ENCODE measurements around the gene NIPBL.
A peak's percentile ranks its signal among the peaks of the same experiment; 100 is the strongest.
"Not testable (repeated sequence)": the region's sequence is repeated elsewhere in the genome, so short reads cannot be mapped to it uniquely, and the experiment has no call there.

NIPBL gene, protein sequence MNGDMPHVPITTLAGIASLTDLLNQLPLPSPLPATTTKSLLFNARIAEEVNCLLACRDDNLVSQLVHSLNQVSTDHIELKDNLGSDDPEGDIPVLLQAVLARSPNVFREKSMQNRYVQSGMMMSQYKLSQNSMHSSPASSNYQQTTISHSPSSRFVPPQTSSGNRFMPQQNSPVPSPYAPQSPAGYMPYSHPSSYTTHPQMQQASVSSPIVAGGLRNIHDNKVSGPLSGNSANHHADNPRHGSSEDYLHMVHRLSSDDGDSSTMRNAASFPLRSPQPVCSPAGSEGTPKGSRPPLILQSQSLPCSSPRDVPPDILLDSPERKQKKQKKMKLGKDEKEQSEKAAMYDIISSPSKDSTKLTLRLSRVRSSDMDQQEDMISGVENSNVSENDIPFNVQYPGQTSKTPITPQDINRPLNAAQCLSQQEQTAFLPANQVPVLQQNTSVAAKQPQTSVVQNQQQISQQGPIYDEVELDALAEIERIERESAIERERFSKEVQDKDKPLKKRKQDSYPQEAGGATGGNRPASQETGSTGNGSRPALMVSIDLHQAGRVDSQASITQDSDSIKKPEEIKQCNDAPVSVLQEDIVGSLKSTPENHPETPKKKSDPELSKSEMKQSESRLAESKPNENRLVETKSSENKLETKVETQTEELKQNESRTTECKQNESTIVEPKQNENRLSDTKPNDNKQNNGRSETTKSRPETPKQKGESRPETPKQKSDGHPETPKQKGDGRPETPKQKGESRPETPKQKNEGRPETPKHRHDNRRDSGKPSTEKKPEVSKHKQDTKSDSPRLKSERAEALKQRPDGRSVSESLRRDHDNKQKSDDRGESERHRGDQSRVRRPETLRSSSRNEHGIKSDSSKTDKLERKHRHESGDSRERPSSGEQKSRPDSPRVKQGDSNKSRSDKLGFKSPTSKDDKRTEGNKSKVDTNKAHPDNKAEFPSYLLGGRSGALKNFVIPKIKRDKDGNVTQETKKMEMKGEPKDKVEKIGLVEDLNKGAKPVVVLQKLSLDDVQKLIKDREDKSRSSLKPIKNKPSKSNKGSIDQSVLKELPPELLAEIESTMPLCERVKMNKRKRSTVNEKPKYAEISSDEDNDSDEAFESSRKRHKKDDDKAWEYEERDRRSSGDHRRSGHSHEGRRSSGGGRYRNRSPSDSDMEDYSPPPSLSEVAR (N-terminal part only)

DNA sequence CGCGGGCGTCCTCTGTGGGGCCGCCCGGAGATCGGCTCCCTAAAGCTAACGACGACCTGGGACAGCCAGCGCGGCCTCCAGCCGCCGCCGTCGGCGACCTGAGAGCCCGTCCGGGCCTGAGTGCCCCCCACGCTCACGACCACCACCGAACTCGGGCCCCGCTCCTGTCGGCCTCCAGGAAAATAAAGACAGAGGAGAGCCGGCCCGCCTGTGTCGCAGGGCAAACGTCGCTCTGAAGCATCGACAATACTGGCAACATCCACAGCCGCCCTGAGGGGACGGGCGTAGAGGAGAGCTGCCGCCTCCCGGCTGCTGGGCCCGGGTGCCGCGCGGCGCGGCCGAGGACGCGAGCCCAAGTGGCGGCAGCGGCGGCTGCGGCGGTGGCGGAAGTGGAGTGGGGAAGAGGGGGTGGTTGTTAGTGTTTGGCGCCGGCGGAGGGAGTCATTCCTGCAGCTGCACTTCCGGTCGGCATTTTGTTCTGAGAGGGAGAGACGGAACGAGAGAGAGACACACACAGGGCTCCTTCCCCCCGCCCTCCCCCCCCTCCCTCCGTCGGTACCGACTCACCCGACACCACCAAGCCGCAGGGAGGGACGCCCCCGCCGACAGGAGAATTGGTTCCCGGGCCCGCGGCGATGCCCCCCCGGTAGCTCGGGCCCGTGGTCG lies at the start of gene NIPBL:
TSS of gene NIPBL (plus strand) at position 471 of the 666 bp plus-strand sequence. CDS start 76,928 bp downstream, outside the sequence.
- peak; percentile 93 for DNase-seq

DNA sequence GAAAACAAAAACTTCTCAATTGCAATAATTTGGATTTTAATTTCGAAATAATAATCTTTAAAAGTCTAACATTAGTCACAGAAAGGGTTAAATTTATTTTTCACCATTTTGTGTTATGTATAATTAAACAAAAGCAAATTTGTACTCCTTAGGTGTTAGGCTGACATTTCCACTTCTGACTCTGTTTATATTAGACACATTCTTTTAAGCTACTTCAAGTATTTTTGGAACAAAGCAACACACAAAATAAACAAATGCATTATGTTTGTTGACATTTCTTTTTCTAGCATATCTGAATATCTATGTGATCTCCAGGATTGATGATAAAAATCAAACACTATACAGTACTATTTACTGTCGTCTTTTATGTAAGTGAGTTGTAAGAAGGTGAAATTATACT lies 44.3 kb upstream of the NIPBL start:
- DNase-seq, result no peak

DNA sequence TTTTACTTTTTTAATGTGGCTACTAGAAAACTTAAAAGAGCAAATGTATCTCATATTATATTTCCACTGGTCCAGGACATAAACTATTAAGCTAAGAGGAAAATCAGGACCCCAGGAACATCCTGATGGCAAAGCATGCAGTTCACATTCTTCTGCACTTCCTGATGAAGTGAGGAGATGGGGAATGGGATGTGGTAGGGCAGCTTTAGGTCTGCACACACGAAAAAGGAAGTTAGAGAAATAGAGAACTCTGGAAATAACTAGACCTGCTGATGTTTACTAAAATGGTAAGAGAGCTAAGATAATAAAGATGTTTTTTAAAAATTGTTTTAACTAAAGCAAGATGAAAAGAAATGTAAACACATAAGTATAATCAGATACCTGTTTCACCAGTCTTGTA lies 39.7 kb upstream of the NIPBL start:
- no peak for DNase-seq

DNA sequence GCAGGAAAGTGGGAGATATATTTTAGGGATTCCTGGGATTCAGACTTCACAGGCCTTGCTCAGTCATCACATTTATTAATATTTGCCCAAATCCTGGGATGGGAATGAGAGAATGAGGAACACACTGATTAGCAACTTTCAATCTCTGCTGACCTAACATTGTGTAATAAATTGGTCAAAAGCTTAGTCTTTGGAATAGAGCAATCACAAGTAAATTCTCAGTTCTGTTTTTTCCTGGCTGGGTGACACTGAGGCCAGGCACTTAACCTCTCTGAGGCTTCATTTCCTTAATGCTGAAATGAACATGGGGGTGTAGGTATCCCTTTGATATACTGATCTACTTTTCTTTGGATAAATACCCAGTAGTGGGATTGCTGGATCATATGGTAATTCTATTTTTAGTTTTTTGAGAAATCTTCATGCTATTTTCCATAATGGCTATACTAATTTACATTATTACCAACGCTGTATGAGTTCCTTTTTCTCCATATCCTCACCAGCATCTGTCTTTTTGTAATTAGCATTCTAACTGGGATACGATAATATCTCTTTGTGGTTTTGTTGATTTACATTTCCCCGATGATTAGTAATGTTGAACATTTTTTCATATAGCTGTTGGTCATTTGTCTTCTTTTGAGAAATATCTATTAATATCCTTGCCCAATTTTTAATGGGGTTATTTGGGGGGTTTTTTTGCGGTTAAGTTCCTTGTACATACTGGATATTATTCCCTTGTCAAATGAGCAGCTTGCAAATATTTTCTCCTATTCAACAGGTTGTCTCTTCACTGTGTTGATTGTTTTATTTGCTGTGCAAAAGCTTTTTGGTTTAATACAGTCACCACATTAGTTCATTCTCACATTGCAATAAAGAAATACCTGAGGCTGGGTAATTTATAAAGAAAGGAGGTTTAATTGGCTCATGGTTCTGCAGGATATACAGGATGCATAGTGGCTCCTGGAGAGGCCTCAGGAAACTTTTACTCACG lies 36.8 kb upstream of the NIPBL start:
- no peak for DNase-seq

DNA sequence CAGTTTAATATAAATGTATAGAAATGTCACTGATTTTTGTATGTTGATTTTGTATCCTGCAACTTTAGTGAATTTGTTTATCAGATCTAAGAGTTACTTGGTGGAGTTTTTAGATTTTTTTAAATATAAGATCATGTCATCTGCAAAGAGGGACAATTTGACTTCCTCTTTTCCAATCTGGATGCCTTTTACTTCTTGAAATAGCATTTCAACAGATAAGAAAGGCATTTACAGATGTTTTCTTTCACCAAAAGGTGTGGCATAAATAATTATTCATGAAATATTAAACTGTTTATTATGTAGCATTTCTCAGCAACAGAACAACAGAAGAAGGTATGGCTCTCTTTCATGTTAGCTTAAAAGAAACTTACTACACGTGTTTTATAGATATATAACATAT lies 34.9 kb upstream of the NIPBL start:
- no peak for DNase-seq

DNA sequence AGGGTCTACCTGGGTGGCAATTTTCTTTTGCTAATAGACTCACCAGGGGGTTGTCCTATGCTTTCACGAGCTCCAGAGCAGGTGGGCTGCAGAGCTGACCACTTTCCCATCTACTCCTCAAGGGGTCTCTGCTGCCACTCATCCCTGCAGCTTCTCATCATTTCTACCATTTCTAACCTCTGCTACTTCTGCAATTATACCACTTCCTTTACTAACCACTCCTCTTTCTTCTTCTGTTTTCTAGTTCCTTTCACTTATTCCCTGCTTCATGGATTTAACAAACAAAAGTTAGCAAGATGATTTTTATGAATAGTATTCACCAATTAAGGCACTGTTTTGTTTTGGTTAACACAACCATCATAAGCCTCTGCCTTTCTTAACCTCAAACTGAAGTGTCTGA lies 34.5 kb upstream of the NIPBL start:
- no peak for DNase-seq

DNA sequence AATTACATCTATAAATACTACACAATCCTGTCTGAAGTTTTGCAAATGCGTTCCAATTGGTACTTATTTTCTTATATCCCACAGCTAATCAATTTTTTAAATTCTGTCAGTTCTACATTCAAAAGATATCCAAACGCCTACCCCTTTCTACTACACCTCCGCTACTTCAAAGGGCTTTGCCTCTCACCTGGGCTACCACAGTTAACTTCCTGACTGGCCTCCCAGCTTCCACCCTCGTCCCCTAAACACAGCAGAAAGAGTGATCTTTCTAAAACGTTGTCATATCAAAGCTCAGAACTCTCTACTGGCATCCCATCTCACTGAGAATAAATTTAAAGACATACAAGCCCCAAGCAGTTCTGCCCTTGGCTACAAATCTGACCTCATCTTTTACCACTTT lies 32.3 kb upstream of the NIPBL start:
- no peak for DNase-seq

DNA sequence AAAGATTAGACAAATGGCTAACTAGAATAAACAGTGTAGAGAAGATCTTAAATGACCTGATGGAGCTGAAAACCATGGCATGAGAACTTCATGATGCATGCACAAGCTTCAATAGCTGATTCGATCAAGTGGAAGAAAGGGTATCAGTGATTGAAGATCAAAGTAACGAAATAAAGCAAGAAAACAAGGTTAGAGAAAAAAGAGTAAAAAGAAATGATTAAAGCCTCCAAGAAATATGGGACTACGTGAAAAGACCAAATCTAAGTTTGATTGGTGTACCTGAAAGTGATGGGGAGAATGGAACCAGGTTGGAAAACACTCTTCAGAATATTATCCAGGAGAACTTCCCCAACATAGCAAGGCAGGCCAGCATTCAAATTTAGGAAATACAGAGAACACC lies 28.0 kb upstream of the NIPBL start:
- not testable (repeated sequence) for DNase-seq

DNA sequence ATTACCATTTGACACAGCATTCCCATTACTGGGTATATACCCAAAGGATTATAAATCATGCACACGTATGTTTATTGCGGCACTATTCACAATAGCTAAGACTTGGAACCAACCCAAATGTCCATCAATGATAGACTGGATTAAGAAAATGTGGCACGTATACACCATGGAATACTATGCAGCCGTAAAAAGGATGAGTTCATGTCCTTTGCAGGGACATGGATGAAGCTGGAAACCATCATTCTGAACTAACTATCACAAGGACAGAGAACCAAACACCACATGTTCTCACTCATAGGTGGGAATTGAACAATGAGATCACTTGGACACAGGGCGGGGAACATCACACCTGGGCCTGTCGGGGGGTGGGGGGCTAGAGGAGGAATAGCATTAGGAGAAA lies 23.7 kb upstream of the NIPBL start:
- DNase-seq, result not testable (repeated sequence)

DNA sequence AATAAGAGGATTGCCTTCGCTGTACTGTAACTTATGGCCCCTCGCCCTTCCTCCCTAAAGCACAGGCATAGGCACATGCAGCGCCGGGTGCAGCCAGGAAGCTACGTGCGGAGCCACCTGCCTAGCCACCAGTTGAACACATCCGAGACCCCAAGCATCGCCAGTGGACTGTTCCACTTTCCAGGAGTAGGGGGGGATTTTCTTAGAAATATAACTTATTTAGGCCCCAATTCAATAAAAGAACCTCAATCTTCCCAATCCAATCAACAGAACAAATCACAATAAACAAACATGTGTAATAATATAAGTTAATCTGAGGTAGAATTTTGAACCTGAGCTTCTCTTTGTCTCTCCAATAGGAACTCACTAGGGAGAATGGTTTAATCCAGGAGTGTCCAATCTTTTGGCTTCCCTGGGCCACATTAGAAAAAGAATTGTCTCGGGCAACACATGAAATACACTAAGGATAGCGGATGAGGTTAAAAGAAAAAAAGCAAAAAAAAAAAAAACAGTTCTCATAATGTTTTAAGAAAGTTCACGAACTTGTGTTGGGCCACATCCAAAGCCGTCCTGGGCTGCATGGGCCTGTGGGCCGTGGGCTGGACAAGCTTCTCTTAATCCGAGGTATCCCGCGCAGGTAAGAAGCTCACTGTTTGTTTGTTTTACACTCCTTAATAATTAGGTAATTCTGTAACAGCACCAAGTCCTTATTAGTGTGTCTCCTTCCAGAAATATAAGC lies 22.0 kb upstream of the NIPBL start:
- DNase-seq, result no peak

DNA sequence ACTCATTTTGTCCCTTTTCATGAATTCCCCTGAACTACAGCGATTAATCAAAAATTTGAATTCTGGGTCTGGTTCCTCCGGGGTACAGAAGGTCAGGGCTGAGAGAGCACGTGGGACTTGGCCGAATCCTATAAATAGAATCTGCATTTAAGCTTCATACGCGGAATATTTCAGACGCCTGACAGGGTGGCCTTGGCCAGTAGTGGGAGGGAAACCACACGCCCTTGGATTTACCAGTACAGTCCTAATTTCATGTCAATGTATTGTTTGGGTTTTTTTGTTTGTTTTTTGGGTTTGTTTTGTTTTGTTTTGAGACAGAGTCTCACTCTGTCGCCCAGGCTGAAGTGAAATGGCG lies 21.5 kb upstream of the NIPBL start:
- DNase-seq, result no peak

DNA sequence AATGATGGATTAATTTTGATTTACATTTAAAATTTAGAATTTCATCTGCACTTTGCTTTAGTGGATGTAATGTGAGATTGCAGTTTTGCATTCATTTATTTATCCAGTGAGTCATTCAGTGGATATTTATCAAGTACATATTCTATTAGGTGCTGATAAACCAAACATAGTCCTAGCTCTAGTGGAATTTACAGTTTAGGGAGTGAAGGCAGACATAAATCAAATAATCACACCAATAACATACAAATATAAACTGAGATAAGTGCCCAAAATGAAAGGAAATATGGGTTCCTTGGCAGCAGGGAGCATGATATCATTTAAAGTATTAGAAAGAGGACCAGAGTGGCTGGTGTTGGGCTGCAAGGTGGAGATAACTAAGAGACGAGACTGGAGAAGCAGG lies 14.7 kb upstream of the NIPBL start:
- no peak for DNase-seq

DNA sequence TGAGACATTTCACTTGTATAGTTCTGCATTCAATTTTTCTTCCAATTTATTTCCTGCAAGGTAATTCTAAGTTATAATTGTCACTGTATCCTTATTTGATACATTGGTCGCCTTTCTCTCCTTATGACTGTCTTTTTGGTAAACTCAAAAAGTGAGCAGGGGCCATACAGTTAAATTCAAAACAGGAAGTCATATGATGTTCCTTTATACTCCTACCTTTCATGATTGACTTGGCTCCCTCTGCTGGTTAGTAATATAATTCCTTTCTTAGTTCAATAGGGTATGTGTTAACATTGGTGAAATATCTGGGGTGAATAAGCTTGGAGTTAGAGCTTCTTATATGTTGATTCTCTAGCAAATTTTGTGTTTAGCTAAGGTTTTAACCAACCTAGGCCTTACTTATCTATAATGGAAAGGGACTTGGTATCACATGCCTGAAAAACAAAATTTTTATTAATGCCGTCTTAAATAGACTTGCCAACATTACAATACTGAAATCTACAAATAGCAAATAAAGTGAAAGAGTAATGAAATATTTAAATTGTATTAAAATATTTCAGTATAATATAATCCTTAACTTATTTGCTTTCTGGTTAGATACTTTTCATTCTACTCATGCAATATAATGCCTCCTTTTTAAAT lies 6.0 kb upstream of the NIPBL start:
- no peak for DNase-seq

DNA sequence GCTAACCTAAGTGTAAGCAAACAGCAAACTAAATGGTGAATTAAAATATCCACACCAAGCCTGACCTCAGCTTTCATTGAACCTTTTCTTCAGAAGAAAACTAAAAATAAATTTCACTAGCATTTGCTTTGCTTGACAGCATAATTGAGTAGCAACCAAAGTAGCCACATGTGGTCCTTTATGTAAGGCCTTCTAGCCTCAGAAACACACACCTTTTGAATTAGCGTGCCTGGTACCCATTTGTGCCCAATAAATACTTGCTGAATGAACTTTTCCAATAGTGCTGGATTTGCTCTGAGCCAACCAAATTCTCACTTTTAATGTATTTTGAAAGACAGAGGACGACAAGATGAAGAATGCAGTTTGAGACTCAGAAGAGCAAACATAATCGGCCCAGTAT lies 2.1 kb upstream of the NIPBL start:
- DNase-seq, result no peak

DNA sequence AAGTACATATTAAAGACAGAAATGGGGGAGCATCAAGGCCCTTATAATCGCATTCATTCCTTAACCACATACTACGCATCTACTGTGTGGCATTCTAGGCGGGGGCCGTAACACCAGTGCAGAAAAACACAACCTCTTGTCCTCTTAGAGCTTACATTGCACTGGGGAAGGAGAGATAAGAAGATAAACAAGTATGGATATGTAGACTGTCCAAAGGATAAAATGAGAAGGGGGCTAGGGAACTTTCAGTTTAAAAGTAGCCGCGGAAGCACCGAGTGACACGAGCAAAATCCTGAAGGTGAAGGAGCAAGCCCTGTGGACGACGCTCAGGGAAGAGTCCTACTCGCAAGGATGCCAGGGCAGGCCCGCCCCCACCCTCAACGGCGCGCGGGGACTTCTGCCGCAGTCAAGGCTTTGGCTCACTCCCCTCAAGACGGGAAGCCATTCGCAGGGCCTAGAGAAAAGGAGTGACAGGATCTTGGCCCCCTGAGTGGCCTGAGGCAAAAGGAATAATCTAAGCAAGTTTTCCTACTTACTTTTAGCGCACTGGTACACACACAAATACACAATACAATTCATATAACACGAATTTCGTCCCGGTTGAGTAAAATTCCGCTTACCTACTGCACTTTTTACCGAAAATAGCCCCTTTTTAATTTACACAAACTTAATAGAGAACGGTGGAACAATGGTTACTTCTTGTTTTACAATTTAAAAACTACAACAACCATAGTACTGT lies 1.3 kb upstream of the NIPBL start:
- DNase-seq, result peak; percentile 43

DNA sequence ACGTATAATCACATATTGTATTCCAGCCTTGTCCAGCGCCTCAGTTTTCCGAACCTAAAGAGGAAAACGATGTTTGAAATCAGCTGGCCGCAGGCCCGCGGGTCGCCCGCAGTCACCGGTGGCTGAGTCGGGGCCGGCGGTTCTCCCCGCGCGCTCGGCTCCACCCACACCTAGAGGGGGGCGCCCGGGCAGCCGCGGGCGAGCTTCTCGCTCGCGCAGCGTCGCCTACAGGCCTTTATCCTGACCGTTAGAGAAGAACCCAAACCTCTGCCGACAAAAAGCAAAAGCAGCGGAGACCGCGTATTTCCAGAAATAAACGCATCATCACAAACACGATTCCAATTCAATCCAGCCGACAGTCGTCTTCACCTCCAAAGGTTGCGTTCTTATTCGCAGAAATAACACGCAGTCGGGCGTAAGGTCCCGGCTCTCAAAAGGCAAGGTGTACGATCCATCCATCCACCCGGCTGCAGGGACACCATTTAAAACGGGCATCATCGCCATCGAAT lies 725 bp upstream of the NIPBL start:
- DNase-seq, result peak; percentile 65

DNA sequence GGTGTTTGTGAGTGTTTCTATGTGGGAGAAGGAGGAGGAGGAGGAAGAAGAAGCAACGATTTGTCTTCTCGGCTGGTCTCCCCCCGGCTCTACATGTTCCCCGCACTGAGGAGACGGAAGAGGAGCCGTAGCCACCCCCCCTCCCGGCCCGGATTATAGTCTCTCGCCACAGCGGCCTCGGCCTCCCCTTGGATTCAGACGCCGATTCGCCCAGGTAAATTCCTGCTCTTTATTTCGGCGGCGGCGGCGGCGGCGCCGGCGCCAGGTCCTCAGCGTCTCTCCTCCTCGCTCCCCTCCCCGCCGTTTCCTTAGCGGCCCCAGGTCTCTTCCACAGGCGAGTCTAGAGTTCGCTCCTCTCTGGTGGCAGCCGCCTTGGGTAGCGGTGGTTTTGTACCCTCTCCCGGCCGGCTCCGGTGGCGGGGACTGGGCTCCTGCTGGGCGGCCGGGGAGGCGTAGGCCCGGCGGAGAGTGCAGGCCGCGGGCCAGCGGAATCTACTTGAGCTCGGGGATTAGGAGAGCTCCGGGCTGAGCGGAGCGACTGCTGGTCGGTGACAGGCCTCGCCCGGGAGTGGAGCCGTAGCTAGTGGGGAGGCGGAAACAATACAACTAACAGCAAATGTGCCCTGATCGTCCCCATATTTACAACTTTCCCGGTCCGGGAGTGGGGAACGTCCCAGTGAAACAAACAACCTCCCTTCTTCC lies 547 bp downstream of the NIPBL start:
- DNase-seq, result peak; percentile 53

DNA sequence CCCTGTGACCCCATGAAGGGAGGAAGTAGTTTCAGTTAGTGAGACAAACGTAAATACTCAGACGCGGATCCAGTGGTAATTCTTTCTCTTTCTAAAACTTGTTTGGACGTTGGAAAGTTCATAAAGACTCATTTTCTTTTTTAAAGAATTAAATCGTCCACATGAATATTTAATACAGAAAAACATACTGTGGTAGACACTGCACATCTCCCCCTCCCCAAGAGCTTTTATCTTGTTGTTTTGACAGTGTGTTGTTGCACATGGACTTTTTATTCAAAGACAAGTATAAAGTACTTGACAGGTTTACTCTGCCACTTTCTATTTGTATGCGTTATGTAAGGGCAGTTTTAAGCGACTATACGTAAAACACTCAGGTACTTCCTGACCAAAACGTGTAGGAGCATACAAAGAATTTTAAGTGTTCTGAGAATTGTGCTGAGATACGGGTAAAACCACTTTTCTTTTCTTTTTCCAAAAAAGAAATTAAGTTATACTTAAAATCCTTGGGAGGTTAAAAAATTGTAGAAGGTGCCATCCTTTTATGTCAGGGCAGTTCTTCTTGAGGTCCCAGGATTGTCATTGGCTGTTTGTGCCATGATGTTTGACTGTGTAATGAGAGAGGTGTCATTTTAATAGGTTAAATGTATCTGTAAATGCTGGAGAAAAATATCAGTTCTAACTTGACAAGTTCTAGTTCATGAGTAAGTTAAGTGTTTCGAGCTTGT lies 1.3 kb downstream of the NIPBL start:
- DNase-seq, result no peak
